Motor neuron (in vitro differentiated cells): ENCODE results near the gene ATP9A. TPM values are rescaled to one million over a fixed set of nuclear protein-coding genes. Genes with fewer than 3 reads are reported as not detected.
A peak's percentile ranks its signal among the peaks of the same experiment; 100 is the strongest.
"Not testable (repeated sequence)": the region's sequence is repeated elsewhere in the genome, so short reads cannot be mapped to it uniquely, and the experiment has no call there.

ENCODE experiments used
- ATAC-seq, 8 experiments: fragments of 200-7000 bp; cut with Tn5 transposase; replicated peaks in 6 of 8; 2 replicates each; pipeline ENCODE4 v1.8.0; 2021; ENCODE audit warnings: mild to moderate bottlenecking in 8 of 8, moderate library complexity in 8 of 8
- H3K27ac ChIP-seq, 2 donors: fragments of 250-450 bp; sonication (Bioruptor Pico); 2 replicates each; pipeline ENCODE4 v1.9.0; 2021; ENCODE audit warnings: antibody characterized with exemption in 2 of 2, mild to moderate bottlenecking in 2 of 2, moderate library complexity in 1 of 2
- H3K4me1 ChIP-seq, 2 donors: fragments of 250-450 bp; sonication (Bioruptor Pico); replicated peaks in 1 of 2; 2 replicates each; pipeline ENCODE4 v1.6.1; 2021; ENCODE audit warnings: antibody characterized with exemption in 2 of 2, mild to moderate bottlenecking in 2 of 2, moderate library complexity in 1 of 2
- H3K4me3 ChIP-seq, 5 donors: fragments of 250-450 bp; sonication (Bioruptor Pico); 2 replicates each; pipeline ENCODE4 v1.9.0; 2021; ENCODE audit warnings: antibody characterized with exemption in 5 of 5, mild to moderate bottlenecking in 5 of 5, moderate library complexity in 4 of 5
- WGBS, 10 experiments: fragments of 450-650 bp; shearing (Covaris generic); methylation state at CpG; one replicate each; pipeline ENCODE4 v1.0.0; 2022; 5-methylcytosine and 5-hydroxymethylcytosine counted together
- in situ Hi-C, 9 experiments: fragments of 400-800 bp; cut with MboI; loops; one replicate each; pipeline ENCODE4 v1.15.0; 2021; ENCODE audit warnings: low sequenced_read_pairs in 9 of 9, low pct_unique_long_range_greater_than_20kb in 2 of 9; ENCODE audit not compliant: unreplicated experiment in 9 of 9
- total RNA-seq, 8 experiments: library from RNA; unstranded; fragments of 300-600 nt; gene quantifications; 2 replicates each; pipeline versions ENCODE4 v1.2.3 to v1.2.4, GENCODE V29; 2022

The ATP9A gene
- total RNA-seq, 8 experiments from 2014 or later, result 29.7 to 103 (median 88.1) TPM

DNA sequence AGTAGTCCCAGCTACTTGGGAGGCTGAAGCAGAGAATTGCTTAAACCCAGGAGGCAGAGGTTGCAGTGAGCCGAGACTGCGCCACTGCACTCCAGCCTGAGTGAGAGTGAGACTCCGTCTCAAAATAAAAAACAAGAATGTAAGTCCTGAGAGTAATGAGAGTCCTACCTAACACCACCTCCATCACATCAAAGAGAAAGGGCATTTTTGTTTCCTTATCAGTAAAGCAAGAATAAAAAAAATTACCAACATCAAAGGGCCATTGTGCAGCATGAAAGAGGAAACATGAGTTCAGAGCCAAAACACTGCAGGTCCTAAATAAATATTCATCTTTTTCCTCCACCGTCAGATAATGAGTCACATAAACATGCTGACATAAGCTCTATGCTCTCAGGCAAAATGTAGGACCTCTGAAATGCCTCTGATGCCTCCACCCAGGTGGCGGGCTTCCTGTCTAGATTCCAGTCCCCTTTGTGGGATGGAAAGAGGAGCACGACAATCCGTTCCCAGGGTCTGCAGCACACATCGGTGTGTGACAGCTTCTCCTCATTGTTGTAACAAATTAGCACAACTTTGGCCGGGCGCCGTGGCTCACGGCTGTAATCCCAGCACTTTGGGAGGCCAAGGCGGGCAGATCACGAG, 7.2 kb downstream of the ATP9A start:
- in situ Hi-C loops, result no loop called here
- Histone ChIP-seq H3K4me3 (no peak overlapping the region), H3K27ac (no peak overlapping the region), H3K4me1 (peaks cover 0 to under 1% of the 10 kb centered on the region in 2 donors)
- WGBS, 10 experiments, result 0 to 85% (median 64%) methylated on average over 1 to 9 of the region's 14 CpGs; no CpG with 5 or more reads in 1 of the 10 experiments
- ATAC-seq, result peak in 6 of 8 experiments; percentile 21 to 79 (median 56)

DNA sequence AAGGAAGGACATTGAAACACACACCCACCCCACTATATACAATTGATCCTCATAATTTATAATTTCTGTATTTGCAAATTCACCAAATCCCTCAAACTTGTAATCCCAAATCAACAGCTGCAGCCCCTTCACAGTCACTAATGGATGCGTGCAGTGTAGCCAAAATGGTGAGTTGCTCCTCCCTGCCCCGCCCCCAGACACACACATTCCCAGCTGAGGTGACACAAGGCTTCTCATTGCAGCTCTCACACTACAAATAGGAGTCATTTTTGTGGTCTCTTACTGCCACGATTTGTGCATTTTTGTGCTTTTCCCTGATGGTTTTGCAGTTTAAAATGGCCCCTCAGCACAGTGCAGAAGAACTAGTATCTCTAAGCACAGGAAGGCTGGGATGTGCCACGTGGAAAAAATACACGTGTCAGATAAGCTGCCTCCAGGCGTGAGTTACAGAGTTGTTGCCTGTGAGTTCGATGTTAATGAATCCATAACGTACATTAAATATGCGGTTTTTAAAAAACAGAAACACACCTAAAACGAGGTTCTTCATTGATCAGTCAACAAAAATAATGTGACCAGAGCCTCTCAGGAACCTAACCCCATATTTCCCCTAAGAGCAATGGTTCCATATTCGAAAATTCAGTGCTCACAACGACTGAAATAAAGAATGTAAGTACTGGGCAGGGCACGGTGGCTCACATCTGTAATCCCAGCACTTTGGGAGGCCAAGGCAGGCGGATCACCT, 8.2 kb downstream of the ATP9A start:
- no peak overlapping the region for H3K4me3 ChIP-seq
- 15 to 100% (median 79%) methylated on average over 1 to 11 of the region's 14 CpGs for WGBS, 10 experiments
- no peak overlapping the region for H3K27ac ChIP-seq
- H3K4me1 ChIP-seq, result no peaks in the 10 kb centered on the region
- peak in 3 of 8 experiments; percentile 64 to 73 (median 73) for ATAC-seq
- in situ Hi-C loops, result no loop called here

DNA sequence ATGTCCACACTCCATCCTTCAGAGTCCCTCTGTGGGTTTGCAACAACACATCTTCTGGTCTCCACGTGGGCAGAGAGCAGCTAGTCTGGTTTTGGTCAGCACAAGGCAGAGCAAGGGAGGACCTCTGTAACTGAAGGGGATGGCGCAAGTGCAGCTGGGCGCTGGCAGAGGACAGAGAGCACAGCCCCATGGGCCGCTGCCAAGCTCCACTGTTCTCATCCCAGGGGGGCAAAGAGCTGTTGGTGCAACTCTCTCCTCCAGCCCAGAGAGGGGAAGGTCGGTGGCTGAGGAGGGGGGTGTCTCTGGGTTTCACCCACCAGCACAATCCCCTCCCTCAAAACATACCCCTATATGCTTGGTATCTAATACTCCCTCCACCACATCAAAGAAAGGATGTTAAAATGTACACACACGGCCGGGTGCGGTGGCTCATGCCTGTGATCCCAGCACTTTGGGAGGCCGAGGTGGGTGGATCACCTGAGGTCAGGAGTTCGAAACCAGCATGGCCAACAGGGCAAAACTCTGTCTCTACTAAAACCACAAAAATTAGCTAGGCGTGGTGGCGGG, 9.1 kb downstream of the ATP9A start:
- 83 to 100% (median 97%) methylated on average over 2 to 5 of the region's 12 CpGs; no CpG with 5 or more reads in 1 of the 10 experiments for WGBS, 10 experiments
- Histone ChIP-seq H3K4me1 (no peaks in the 10 kb centered on the region), H3K27ac (no peak overlapping the region), H3K4me3 (no peak overlapping the region)
- no peak for ATAC-seq
- in situ Hi-C loops, result no loop called here

DNA sequence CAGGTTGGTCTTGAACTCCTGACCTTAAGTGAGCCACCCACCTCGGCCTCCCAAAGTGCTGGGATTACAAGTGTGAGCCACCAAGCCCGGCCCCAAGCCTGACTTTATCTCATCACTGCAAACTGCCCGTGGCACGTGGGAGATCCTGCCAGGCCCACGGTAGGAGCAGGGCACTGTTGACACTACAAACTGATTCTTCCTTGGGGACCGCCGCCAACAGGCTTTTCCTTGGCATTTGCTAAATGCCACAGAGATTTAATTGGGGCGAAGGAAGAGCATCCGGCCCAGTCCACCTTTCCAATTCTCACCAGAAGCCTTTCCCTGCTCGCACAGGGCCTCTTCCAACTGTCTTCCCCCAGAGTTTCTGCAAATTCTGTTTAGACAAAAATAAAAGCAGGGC, 11.0 kb downstream of the ATP9A start:
- WGBS, 10 experiments, result 70 to 100% (median 93%) methylated on average over 1 to 7 of the region's 10 CpGs; no CpG with 5 or more reads in 3 of the 10 experiments
- Histone ChIP-seq H3K4me3 (no peak overlapping the region), H3K4me1 (no peaks in the 10 kb centered on the region), H3K27ac (no peak overlapping the region)
- in situ Hi-C loops, result no loop called here
- no peak for ATAC-seq

DNA sequence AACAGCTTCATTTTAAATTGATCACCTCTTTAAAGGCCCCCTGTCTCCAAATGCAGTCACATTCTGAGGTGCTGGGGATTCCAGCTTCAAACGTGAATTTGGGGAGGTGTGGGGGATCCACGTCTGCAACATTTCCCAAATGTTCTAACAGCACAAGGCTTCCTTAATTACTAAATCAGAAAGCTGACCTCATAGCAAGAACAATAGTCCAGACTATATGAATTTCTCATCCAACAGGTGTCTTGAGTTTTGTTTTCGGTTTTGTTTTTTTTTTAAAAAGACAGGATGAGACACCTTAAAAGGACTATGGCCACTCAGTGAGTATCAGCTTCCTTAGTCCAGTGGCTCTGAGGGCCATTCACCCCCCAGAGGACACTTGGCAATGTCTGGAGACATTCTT, 11.5 kb downstream of the ATP9A start:
- no peak for ATAC-seq
- in situ Hi-C loops, result no loop called here
- Histone ChIP-seq H3K27ac (no peak overlapping the region), H3K4me3 (no peak overlapping the region), H3K4me1 (no peaks in the 10 kb centered on the region)
- 67 to 92% (median 83%) methylated on average over 1 to 3 of the region's 3 CpGs; no CpG with 5 or more reads in 7 of the 10 experiments for WGBS, 10 experiments

DNA sequence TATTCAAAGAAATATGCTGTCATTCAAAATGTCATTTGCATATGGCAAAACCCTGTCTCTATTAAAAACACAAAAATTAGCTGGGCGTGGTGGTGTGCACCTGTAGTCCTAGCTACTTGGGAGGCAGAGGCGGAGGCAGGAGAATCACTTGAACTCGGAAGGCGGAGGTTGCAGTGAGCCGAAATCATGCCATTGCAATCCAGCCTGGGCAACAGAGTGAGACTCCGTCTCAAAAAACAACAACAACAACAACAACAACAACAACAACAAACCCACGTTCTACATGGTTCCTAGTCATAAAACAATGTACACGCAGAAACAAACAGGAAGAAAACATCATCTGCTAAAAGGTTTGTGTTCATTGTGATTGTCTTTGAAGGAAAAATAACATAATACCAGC, 15.0 kb downstream of the ATP9A start:
- H3K4me3 ChIP-seq, H3K27ac ChIP-seq, H3K4me1 ChIP-seq, ATAC-seq, in situ Hi-C loops: not testable (repeated sequence)
- 78 to 97% (median 92%) methylated on average over 2 to 7 of the region's 8 CpGs; no CpG with 5 or more reads in 1 of the 10 experiments for WGBS, 10 experiments

DNA sequence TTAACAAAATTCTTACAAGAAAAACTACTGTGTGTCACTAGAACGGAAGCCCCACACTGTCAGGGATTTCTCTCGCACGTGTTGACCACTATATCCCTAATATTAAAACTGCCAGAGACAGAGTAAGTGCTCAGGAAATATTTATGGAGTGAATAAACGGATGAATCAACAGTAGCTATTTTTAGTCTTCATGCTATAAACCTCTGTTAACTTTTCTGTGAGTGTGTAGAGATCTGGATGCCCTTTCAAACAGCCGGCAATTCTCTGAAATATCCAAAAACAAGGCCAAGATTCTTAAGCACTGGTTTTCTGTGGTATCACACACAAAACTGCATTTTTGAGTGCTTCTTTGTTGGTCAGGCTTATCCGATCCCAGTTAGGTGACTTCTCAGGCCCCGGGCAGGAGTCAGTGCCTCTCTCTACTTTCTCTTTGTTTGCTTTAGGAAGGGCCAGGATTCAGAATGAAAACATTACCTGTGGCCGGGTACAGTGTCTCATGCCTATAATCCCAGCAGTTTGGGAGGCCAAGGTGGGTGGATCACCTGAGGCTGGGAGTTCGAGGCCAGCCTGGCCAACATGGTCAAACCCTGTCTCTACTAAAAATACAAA, 15.7 kb downstream of the ATP9A start:
- H3K4me3 ChIP-seq, result no peak overlapping the region
- 16 to 93% (median 49%) methylated on average over 1 to 7 of the region's 9 CpGs; no CpG with 5 or more reads in 2 of the 10 experiments for WGBS, 10 experiments
- H3K4me1 ChIP-seq, result no peaks in the 10 kb centered on the region
- no peak overlapping the region for H3K27ac ChIP-seq
- ATAC-seq, result peak in 3 of 8 experiments; percentile 47 to 50 (median 48)
- in situ Hi-C loops, result no loop called here

DNA sequence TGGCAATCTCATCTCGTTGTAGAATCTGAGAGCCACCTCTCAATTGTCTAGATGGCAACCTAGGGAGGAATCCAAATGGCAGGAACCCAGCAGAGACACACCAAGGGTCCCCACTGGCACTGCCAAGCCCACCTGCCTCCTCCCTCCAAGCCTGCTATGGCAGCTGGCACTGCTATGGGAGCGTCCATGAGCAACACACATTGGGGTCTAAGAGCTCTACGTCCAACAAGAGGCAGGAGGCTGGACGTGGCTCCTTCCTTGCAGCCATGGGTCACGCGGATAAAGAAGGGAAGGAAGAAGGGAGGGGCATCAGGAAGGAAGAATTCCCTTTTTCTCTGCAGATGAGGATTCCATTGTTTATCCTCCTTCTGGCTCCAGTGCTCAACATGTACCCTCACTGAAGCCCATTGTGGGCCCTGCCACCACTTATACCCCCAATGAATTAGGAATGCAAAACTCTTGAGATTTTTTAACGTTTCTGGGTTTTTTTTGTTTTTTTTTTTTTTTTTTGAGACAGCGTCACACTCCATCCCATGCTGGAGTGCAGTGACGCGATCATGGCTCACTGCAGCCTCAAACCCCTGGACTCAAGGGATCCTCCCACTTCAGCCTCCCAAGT, 17.3 kb downstream of the ATP9A start:
- Histone ChIP-seq H3K4me1 (no peaks in the 10 kb centered on the region), H3K4me3 (no peak overlapping the region), H3K27ac (no peak overlapping the region)
- WGBS, 10 experiments, result 0 to 100% (median 92%) methylated on average over 1 to 7 of the region's 10 CpGs; no CpG with 5 or more reads in 1 of the 10 experiments
- ATAC-seq, result no peak
- in situ Hi-C loops, result no loop called here

DNA sequence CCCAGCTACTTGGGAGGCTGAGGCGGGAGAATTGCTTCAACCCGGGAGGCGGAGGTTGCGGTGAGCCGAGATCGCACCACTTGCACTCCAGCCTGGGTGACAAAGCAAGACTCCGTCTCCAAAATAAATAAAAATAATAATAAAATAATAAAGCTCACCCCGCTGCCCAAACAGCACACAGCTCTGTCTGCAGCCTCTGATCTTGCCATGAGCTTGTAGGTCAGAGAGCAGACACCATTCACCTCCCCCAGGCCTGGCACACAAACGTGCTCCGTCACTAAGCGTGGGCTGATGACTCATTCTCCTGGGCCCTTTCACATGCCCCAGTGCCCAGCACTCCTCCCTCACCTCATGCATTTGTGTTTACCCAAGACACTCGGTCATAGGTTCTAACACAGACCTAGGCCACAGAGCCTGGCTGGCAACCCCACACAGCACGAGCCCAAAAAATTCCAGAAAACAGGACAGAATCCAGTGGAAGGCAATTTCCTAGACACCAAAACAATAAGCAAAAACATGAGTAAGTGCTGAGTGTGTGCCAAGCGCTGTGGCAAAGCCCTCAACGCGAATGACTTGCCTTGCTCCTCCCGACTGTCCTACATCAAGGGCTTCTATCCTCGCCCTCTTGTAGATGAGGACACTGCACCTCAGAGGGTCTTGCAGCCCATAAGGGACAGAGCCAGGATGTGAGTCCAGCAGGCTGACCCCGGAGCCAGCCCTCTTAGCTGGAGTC, 18.0 kb downstream of the ATP9A start:
- Histone ChIP-seq H3K27ac (no peak overlapping the region), H3K4me3 (no peak overlapping the region), H3K4me1 (no peaks in the 10 kb centered on the region)
- in situ Hi-C loops, result no loop called here
- peak; percentile 70 to 91 (median 82) for ATAC-seq
- WGBS, 10 experiments, result 4 to 90% (median 74%) methylated on average over 4 to 17 of the region's 19 CpGs; no CpG with 5 or more reads in 3 of the 10 experiments

DNA sequence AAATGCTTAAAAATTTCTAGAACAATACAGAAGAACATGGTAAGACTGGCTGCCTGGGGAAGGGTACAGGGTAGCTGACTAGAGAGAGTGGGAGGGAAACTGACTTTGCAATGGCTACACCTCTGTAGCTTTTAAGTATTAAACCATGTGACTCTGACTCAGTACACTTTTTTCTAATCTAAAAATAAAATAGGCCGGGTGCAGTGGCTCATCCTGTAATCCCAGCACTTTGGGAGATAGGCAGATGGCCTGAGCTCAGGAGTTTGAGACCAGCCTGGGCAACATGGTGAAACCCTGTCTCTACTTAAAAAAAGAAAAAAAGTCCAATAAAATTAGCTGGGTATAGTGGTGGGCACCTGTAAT, 18.5 kb downstream of the ATP9A start:
- Histone ChIP-seq H3K4me1 (no peaks in the 10 kb centered on the region), H3K27ac (no peak overlapping the region), H3K4me3 (no peak overlapping the region)
- peak in 7 of 8 experiments; percentile 17 to 66 (median 60) for ATAC-seq
- WGBS, 10 experiments, result 0 to 80% (median 38%) methylated on average over 1 of the region's 1 CpG; no CpG with 5 or more reads in 4 of the 10 experiments
- in situ Hi-C loops, result no loop called here

DNA sequence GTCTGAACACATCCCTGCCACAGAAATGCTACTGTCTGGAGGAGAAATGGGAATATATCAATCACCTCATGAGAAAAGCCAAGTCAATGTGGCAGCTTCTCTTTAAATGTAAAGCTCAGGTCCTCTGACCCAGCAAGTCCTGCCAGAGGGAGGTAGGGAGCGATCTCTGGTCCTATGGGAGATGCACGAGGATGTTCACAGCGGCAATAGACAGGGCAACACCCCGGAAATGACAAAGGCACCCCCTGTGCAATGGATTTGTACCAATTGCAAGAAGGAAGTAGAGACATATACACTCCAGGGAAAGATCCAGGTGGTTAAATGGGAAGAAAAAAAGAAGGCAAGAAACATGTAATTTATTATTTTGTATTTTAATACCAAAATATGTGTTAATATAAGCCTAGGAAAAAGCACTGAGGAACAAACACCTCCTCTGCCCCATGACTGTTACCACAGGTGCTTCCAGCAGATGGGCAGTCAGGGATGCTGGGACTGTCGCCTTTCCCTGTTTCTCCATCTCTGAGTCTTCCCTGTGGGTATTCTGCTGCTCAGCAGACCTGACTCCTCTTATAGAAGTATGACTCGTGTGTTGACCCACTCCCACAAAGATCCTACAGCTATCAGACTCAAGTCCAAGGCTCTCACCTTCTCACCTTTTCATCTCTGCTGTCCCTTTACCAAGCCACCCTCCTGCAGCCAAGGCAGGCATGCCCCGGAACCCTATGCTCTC, 20.8 kb downstream of the ATP9A start:
- Histone ChIP-seq H3K27ac (no peak overlapping the region), H3K4me1 (no peaks in the 10 kb centered on the region), H3K4me3 (no peak overlapping the region)
- ATAC-seq, result no peak
- in situ Hi-C loops, result no loop called here
- WGBS, 10 experiments, result 57 to 100% (median 81%) methylated on average over 1 to 5 of the region's 7 CpGs

DNA sequence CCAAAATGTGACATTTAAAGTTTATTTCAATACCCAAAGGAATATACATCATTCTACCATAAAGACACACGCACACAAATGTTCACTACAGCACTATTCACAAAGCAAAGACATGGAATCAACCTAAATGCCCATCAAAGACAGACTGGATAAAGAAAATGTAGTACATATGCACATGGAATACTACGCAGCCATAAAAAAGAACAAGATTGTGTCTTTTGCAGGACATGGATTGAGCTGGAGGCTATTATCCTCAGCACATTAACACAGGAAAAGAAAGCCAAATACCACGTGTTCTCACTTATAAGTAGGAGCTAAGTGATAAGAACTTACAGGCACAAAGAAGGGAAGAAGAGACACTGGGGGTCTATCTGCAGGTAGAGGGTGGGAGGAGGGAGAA, 22.4 kb downstream of the ATP9A start:
- in situ Hi-C loops, result no loop called here
- ATAC-seq, result no peak
- Histone ChIP-seq H3K4me1 (no peaks in the 10 kb centered on the region), H3K27ac (no peak overlapping the region), H3K4me3 (no peak overlapping the region)
- 60 to 100% (median 94%) methylated on average over 1 to 3 of the region's 3 CpGs for WGBS, 10 experiments
